MM.1S (cell line): ENCODE results near the gene ORC4.

Source experiments
- DNase-seq: peaks from one replicate; pipeline ENCODE4 v3.0.0-alpha.2; 2015
- H2AFZ ChIP-seq: fragments of 300-600 bp; sonication (generic); 2 replicates; pipeline ENCODE4 v1.6.0; 2016; ENCODE audit warnings: antibody characterized with exemption, low read length
- H3F3A ChIP-seq: fragments of 300-600 bp; sonication (generic); 2 replicates; pipeline ENCODE4 v1.6.1; 2016; ENCODE audit warnings: mild to moderate bottlenecking, antibody characterized with exemption, low read length, moderate library complexity, mixed read lengths; ENCODE audit not compliant: insufficient read depth
- H3K27ac ChIP-seq: fragments of 300-600 bp; sonication (generic); 2 replicates; pipeline ENCODE4 v1.5.1; 2016; ENCODE audit warnings: mild to moderate bottlenecking, low read length
- H3K27me3 ChIP-seq: fragments of 300-600 bp; sonication (generic); replicated peaks from 2 replicates; pipeline ENCODE4 v1.6.0; 2016; ENCODE audit warnings: low read length; ENCODE audit not compliant: insufficient read depth
- H3K36me3 ChIP-seq: fragments of 300-600 bp; sonication (generic); replicated peaks from 2 replicates; pipeline ENCODE4 v1.6.1; 2016; ENCODE audit warnings: mild to moderate bottlenecking, low read length, mixed read lengths; ENCODE audit not compliant: insufficient read depth
- H3K4me1 ChIP-seq: fragments of 300-600 bp; sonication (generic); 2 replicates; pipeline ENCODE4 v1.6.1; 2016; ENCODE audit warnings: low read length, mixed read lengths
- H3K4me2 ChIP-seq: fragments of 300-600 bp; sonication (generic); 2 replicates; pipeline ENCODE4 v1.6.0; 2016; ENCODE audit warnings: low read depth, low read length
- H3K4me3 ChIP-seq: fragments of 300-600 bp; sonication (generic); 2 replicates; pipeline ENCODE4 v1.5.1; 2016; ENCODE audit warnings: low read length, mixed read lengths
- H3K79me2 ChIP-seq: fragments of 300-600 bp; sonication (generic); 2 replicates; pipeline ENCODE4 v1.6.1; 2016; ENCODE audit warnings: mixed run types, low read length, mixed read lengths
- H3K9ac ChIP-seq: fragments of 300-600 bp; sonication (generic); 2 replicates; pipeline ENCODE4 v1.6.1; 2016; ENCODE audit warnings: low read length, mixed read lengths
- H3K9me2 ChIP-seq: fragments of 300-600 bp; sonication (generic); replicated peaks from 2 replicates; pipeline ENCODE4 v1.6.1; 2016; ENCODE audit warnings: mild to moderate bottlenecking, low read length, mixed read lengths; ENCODE audit not compliant: insufficient read depth
- H3K9me3 ChIP-seq: fragments of 300-600 bp; sonication (generic); replicated peaks from 2 replicates; pipeline ENCODE4 v1.6.1; 2016; ENCODE audit warnings: mild to moderate bottlenecking, low read length, mixed read lengths; ENCODE audit not compliant: insufficient read depth
- H4K20me1 ChIP-seq: fragments of 300-600 bp; sonication (generic); 2 replicates; pipeline ENCODE4 v1.6.1; 2016; ENCODE audit warnings: mild to moderate bottlenecking, low read length, moderate library complexity, mixed read lengths; ENCODE audit not compliant: insufficient read depth
- EZH2 ChIP-seq: fragments of 300-600 bp; sonication (generic); optimal IDR thresholded peaks from 2 replicates; pipeline ENCODE3; 2017; ENCODE audit warnings: low read depth, mild to moderate bottlenecking, antibody characterized with exemption, low read length, mixed read lengths
- EZH2phosphoT487 ChIP-seq: fragments of 300-600 bp; sonication (generic); IDR thresholded peaks from 2 replicates; pipeline ENCODE4 v1.6.1; 2018; ENCODE audit warnings: antibody characterized with exemption, low read length
- TF ChIP-seq, protein P1 (sequence below): fragments of 300-600 bp; sonication (generic); IDR thresholded peaks from 2 replicates; pipeline ENCODE4 v1.5.1; 2016; ENCODE audit warnings: antibody characterized with exemption, low read length, mixed read lengths

Gene ORC4

DNA sequence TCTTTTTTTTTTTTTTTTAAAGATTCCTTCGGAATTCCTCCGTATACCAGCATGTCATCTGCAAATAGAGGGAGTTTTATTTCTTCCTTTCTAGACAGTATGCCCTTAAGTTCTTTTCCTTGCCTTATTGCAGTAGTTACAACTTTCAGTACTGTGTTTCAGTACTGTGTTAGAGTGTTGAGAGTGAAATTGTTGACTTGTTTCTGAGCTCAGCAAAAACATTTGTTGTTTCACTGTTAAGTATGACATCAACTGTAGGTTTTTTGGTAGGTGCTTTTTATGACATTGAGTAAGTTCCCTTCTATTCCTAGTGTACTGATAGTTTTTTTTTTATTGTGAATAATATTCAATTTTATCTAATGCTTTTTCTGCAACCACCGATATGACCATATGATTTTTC is 131.9 kb downstream of the ORC4 start:
- peak; percentile 82 for DNase-seq
- Histone ChIP-seq H3K36me3 (no peaks in the 10 kb centered on the region), H4K20me1 (no peaks in the 10 kb centered on the region), H3K27ac (peak overlapping the region; percentile 36; the same call in 1 of the 2 replicates), H3K9ac (peak overlapping the region; percentile 13; the same call in 1 of the 2 replicates), H3K27me3 (no peaks in the 10 kb centered on the region; the same call in 1 of the 2 replicates), H3K4me1 (peaks cover 16% of the 10 kb centered on the region; the same call in 1 of the 2 replicates), H3K4me3 (peak overlapping the region; percentile 35), H3K79me2 (no peaks in the 10 kb centered on the region), H2AFZ (no peak overlapping the region), H3F3A (0 out of 2 replicates have a peak, but pooled peaks cover 8% of the 10 kb centered on the region), H3K9me3 (no peaks in the 10 kb centered on the region), H3K4me2 (peak overlapping the region; percentile 57; the same call in 1 of the 2 replicates), H3K9me2 (no peaks in the 10 kb centered on the region)
- TF ChIP-seq, protein P1, sequence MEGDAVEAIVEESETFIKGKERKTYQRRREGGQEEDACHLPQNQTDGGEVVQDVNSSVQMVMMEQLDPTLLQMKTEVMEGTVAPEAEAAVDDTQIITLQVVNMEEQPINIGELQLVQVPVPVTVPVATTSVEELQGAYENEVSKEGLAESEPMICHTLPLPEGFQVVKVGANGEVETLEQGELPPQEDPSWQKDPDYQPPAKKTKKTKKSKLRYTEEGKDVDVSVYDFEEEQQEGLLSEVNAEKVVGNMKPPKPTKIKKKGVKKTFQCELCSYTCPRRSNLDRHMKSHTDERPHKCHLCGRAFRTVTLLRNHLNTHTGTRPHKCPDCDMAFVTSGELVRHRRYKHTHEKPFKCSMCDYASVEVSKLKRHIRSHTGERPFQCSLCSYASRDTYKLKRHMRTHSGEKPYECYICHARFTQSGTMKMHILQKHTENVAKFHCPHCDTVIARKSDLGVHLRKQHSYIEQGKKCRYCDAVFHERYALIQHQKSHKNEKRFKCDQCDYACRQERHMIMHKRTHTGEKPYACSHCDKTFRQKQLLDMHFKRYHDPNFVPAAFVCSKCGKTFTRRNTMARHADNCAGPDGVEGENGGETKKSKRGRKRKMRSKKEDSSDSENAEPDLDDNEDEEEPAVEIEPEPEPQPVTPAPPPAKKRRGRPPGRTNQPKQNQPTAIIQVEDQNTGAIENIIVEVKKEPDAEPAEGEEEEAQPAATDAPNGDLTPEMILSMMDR, result no peak
- no peak for TF ChIP-seq EZH2phosphoT487

DNA sequence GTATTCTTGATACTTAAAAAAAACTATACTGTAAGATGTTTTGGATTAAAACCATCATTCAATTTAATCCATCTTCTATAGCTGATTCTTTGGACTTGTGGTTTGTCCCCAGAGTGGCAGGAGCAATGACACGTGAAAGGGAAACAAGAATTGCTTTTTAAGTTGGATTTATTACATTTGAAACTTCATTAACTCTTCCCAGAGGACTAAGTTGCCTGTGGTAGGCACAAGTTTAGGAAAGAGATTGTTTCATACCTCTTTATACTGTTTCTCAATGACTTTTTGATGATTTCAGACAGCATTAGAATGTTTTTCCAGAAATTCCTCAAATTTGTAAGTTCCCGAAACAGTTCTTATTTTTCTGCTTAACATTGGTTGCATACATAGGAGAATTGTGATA is 134.4 kb downstream of the ORC4 start:
- DNase-seq, result no peak
- peaks cover 16% of the 10 kb centered on the region; the same call in 1 of the 2 replicates for H3K4me1 ChIP-seq
- no peak overlapping the region for H3K4me3 ChIP-seq
- no peaks in the 10 kb centered on the region for H3K9me2 ChIP-seq
- no peaks in the 10 kb centered on the region for H3K9me3 ChIP-seq
- TF ChIP-seq EZH2phosphoT487, result no peak
- H3F3A ChIP-seq, result 0 out of 2 replicates have a peak, but pooled peaks cover 8% of the 10 kb centered on the region
- no peaks in the 10 kb centered on the region for H3K36me3 ChIP-seq
- H3K27ac ChIP-seq, result no peak overlapping the region
- H3K9ac ChIP-seq, result no peak overlapping the region
- H4K20me1 ChIP-seq, result no peaks in the 10 kb centered on the region
- H3K4me2 ChIP-seq, result no peak overlapping the region
- no peaks in the 10 kb centered on the region for H3K79me2 ChIP-seq
- no peak overlapping the region for H2AFZ ChIP-seq
- H3K27me3 ChIP-seq, result no peaks in the 10 kb centered on the region; the same call in 1 of the 2 replicates

DNA sequence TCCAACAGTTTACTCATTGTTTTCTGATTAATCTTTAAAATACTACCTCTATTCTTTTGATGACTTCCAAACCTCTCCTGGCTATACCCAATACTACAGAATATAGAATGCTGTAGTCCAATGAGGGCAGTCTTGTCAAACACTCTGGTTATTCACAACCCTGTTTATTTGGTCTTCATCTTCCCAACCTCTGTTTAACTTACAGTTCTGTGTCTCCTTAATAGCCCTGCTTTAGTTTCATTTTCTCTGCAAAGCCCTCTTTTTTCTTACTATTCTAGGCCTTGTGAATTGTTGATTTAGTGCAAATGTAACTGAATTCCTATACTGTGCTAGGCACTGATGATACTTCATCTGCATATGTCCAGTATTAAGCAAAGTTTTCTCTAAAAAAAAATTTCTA is 135.7 kb downstream of the ORC4 start:
- TF ChIP-seq EZH2phosphoT487 (no peak), EZH2 (no peak)
- TF ChIP-seq, protein P1, result no peak
- Histone ChIP-seq H3F3A (0 out of 2 replicates have a peak, but pooled peaks cover 8% of the 10 kb centered on the region), H3K9me3 (no peaks in the 10 kb centered on the region), H3K4me3 (no peak overlapping the region), H2AFZ (no peak overlapping the region), H3K27me3 (no peaks in the 10 kb centered on the region; the same call in 1 of the 2 replicates), H3K36me3 (no peaks in the 10 kb centered on the region), H3K9me2 (no peaks in the 10 kb centered on the region), H3K27ac (no peak overlapping the region; the same call in 1 of the 2 replicates), H3K4me2 (peak overlapping the region; percentile 38; the same call in 1 of the 2 replicates), H4K20me1 (no peaks in the 10 kb centered on the region), H3K9ac (no peak overlapping the region), H3K79me2 (no peaks in the 10 kb centered on the region), H3K4me1 (peaks cover 16% of the 10 kb centered on the region; the same call in 1 of the 2 replicates)
- DNase-seq, result peak; percentile 32

DNA sequence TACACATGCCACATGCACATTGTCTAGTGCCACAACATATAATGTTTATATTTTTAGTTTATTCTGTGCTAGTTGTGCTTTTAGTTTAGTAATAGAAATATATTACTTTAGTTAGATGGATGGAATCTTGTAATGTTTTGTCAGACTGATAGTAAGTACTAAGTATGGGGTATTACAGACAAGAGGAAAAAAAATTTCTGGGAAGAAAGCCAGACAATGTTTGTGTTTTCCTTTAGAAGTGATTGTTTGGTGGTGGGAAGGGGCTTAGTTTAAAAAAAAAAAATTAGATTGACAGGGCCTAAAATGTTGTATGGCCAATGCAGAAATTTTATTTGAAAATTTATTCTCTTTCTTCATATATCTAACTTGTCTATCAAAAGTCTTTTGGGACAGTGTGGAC is 137.9 kb downstream of the ORC4 start:
- Histone ChIP-seq H3K79me2 (no peaks in the 10 kb centered on the region), H3F3A (no peaks in the 10 kb centered on the region), H3K36me3 (no peaks in the 10 kb centered on the region), H2AFZ (no peak overlapping the region), H4K20me1 (no peaks in the 10 kb centered on the region), H3K9me3 (no peaks in the 10 kb centered on the region), H3K4me3 (no peak overlapping the region), H3K4me1 (0 out of 2 replicates have a peak, but pooled peaks cover 12% of the 10 kb centered on the region), H3K9ac (no peak overlapping the region), H3K4me2 (no peak overlapping the region), H3K27me3 (no peaks in the 10 kb centered on the region; the same call in 1 of the 2 replicates), H3K27ac (no peak overlapping the region), H3K9me2 (no peaks in the 10 kb centered on the region)
- no peak for DNase-seq
- TF ChIP-seq, protein P1, result no peak
- TF ChIP-seq EZH2phosphoT487 (no peak), EZH2 (no peak)
